ENCODE measurements around the gene TRUB1.

- TF ChIP-seq CTCF (conservative IDR thresholded peaks at IDR 0.05 in 1 of 2, IDR thresholded peaks at IDR 0.05 in 1 of 2; ENCODE audit: extremely low read depth in 1 of 2, insufficient read depth in 1 of 2, low read depth in 1 of 2, low read length in 2 of 2) (no peak), EZH2 (IDR thresholded peaks at IDR 0.05; ENCODE audit: borderline replicate concordance, low read length) (no peak)
Observed at GRCh38 chr10:115001506-115002381, 63.7 kb downstream of the TRUB1 start.
